ENCODE data around the gene PAK3. TPM values are rescaled to one million over a fixed set of nuclear protein-coding genes. Genes with fewer than 3 reads are reported as not detected.

The PAK3 gene
- total and polyA plus RNA-seq, 2 experiments from 2014 or later, result 3.3 to 4.7 TPM

DNA sequence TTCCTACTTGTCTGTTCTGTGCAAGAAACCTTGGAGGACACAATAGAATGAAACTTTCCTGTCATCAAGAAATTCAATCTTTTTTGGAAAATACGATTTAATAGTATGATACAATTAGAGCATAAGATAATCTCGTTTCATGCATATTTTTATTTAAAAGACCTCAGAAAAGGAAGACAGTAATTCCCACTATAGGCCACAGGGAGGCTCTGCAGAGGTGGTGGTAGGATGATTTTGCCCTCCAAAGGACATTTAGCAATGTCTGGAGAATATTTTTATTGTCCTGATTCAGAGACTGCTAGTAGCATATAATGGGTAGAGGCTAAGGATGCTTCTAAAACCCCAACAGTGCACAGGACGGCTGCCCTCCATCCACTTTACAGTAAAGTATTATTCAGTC is 68.7 kb downstream of the PAK3 start:
- H3K27me3 ChIP-seq, result no peaks in the 10 kb centered on the region
- DNase-seq (ENCODE audit: low read depth in 1 of 2, low spot score in 1 of 2), result peak; percentile 3 to 27

GRCh38 chrX:111165902-111166301 is 69.9 kb downstream of the PAK3 start:
- Histone ChIP-seq H3K9me3 (ENCODE audit: low read depth) (no peaks in the 10 kb centered on the region), H3K4me1 (ENCODE audit: low read depth) (no peaks in the 10 kb centered on the region), H3K27me3 (no peaks in the 10 kb centered on the region), H3K36me3 (no peaks in the 10 kb centered on the region), H3K27ac (no peak overlapping the region), H3K4me3 (no peak overlapping the region)
- TF ChIP-seq, protein P1, sequence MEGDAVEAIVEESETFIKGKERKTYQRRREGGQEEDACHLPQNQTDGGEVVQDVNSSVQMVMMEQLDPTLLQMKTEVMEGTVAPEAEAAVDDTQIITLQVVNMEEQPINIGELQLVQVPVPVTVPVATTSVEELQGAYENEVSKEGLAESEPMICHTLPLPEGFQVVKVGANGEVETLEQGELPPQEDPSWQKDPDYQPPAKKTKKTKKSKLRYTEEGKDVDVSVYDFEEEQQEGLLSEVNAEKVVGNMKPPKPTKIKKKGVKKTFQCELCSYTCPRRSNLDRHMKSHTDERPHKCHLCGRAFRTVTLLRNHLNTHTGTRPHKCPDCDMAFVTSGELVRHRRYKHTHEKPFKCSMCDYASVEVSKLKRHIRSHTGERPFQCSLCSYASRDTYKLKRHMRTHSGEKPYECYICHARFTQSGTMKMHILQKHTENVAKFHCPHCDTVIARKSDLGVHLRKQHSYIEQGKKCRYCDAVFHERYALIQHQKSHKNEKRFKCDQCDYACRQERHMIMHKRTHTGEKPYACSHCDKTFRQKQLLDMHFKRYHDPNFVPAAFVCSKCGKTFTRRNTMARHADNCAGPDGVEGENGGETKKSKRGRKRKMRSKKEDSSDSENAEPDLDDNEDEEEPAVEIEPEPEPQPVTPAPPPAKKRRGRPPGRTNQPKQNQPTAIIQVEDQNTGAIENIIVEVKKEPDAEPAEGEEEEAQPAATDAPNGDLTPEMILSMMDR (IDR thresholded peaks at IDR 0.05; ENCODE audit: low read depth, low read length), result no peak
- no peak for DNase-seq (ENCODE audit: low read depth in 1 of 2, low spot score in 1 of 2)

More for the DNA sequence above, 68.7 kb downstream of the PAK3 start:
- Histone ChIP-seq H3K27ac (no peak overlapping the region), H3K4me3 (no peak overlapping the region), H3K4me1 (ENCODE audit: low read depth) (no peaks in the 10 kb centered on the region), H3K36me3 (no peaks in the 10 kb centered on the region), H3K9me3 (ENCODE audit: low read depth) (no peaks in the 10 kb centered on the region)
- TF ChIP-seq, protein P1 (IDR thresholded peaks at IDR 0.05; ENCODE audit: low read depth, low read length), result peak; percentile 22

GRCh38 chrX:111167334-111167733 is 71.3 kb downstream of the PAK3 start:
- Histone ChIP-seq H3K27ac (no peak overlapping the region), H3K4me1 (ENCODE audit: low read depth) (no peaks in the 10 kb centered on the region), H3K27me3 (no peaks in the 10 kb centered on the region), H3K4me3 (no peak overlapping the region), H3K9me3 (ENCODE audit: low read depth) (no peaks in the 10 kb centered on the region), H3K36me3 (no peaks in the 10 kb centered on the region)
- DNase-seq (ENCODE audit: low read depth in 1 of 2, low spot score in 1 of 2), result no peak
- TF ChIP-seq, protein P1 (IDR thresholded peaks at IDR 0.05; ENCODE audit: low read depth, low read length), result no peak

DNA sequence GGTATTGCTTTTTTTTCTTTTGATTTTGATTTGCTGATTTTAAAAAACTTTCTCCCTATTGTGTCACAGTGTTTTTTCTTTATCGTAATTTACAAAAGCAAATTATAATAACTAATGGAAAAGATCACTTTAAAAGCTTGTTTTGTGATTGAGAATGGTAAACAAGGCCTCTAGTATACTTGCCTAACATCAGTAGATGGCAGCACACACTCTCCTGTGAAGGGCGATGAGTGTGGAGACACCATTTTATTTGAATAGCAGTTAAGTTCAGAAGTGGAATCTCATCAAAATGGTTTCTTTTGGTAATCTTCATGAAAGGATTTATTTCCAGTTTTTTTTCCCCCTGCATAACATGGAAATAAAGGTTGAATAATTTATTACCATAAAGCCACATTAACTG is 72.3 kb downstream of the PAK3 start:
- DNase-seq (ENCODE audit: low read depth in 1 of 2, low spot score in 1 of 2), result peak; percentile 11 to 34
- TF ChIP-seq, protein P1 (IDR thresholded peaks at IDR 0.05; ENCODE audit: low read depth, low read length), result peak; percentile 15
- H3K27ac ChIP-seq, result no peak overlapping the region
- no peak overlapping the region for H3K4me3 ChIP-seq
- H3K27me3 ChIP-seq, result no peaks in the 10 kb centered on the region
- H3K36me3 ChIP-seq, result no peaks in the 10 kb centered on the region
- H3K4me1 ChIP-seq (ENCODE audit: low read depth), result no peaks in the 10 kb centered on the region
- no peaks in the 10 kb centered on the region for H3K9me3 ChIP-seq (ENCODE audit: low read depth)

DNA sequence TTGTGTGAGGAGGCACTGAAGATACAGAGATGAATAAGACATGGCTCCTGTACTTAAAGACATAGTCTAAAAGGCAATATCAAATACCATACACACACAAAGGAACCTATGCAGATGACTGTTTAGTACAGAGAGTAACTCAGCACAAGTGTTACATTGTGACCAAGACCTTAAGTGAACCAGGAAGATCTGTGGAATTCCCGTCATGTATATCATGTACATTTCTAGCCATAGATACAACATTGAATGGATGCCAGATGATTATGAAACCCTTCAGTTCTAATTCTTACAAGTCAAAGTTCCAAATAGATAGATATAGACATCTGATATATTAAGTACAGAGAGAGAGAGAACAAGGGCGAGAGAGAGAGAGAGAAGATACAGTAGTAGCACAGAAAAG is 73.2 kb downstream of the PAK3 start:
- Histone ChIP-seq H3K9me3 (ENCODE audit: low read depth) (no peaks in the 10 kb centered on the region), H3K4me3 (no peak overlapping the region), H3K27me3 (no peaks in the 10 kb centered on the region), H3K27ac (no peak overlapping the region), H3K4me1 (ENCODE audit: low read depth) (no peaks in the 10 kb centered on the region), H3K36me3 (no peaks in the 10 kb centered on the region)
- DNase-seq (ENCODE audit: low read depth in 1 of 2, low spot score in 1 of 2), result no peak
- TF ChIP-seq, protein P1 (IDR thresholded peaks at IDR 0.05; ENCODE audit: low read depth, low read length), result no peak

GRCh38 chrX:111170017-111170416 is 74.0 kb downstream of the PAK3 start:
- Histone ChIP-seq H3K4me3 (no peak overlapping the region), H3K27ac (no peak overlapping the region), H3K9me3 (ENCODE audit: low read depth) (no peaks in the 10 kb centered on the region), H3K36me3 (no peaks in the 10 kb centered on the region), H3K4me1 (ENCODE audit: low read depth) (no peaks in the 10 kb centered on the region), H3K27me3 (no peaks in the 10 kb centered on the region)
- TF ChIP-seq, protein P1 (IDR thresholded peaks at IDR 0.05; ENCODE audit: low read depth, low read length), result no peak
- DNase-seq (ENCODE audit: low read depth in 1 of 2, low spot score in 1 of 2), result no peak

Data from cardiac muscle cell (in vitro differentiated cells and primary cell).